C1 segment of cervical spinal cord (tissue), 14 donors: ENCODE measurements around the gene ACTG2.
"Not testable (repeated sequence)": the region's sequence is repeated elsewhere in the genome, so short reads cannot be mapped to it uniquely, and the experiment has no call there.

Source experiments
- DNase-seq, 14 donors: peaks; one replicate each; lab custom pipeline; 2025; lab: John Stamatoyannopoulos, UW

ACTG2 gene

GRCh38 chr2:73892631-73893329 lies at the start of gene ACTG2:
ACTG2 (plus strand) TSS chr2:73893008; CDS start chr2:73901312, 8,304 bp downstream.
- no peak for DNase-seq

- DNase-seq: no peak
Measured at GRCh38 chr2:73844087-73844486, 48.7 kb upstream of the ACTG2 start.

GRCh38 chr2:73850009-73850408 lies 42.8 kb upstream of the ACTG2 start:
- no peak for DNase-seq

- DNase-seq: no peak
Measured at GRCh38 chr2:73851274-73851673, 41.5 kb upstream of the ACTG2 start.

- DNase-seq: no peak
Measured at GRCh38 chr2:73852020-73852419, 40.8 kb upstream of the ACTG2 start.

- no peak for DNase-seq
Measured at GRCh38 chr2:73855526-73855925, 37.3 kb upstream of the ACTG2 start.

- DNase-seq: no peak
Measured at GRCh38 chr2:73856214-73856613, 36.6 kb upstream of the ACTG2 start.

- DNase-seq: no peak
Measured at GRCh38 chr2:73859721-73860586, 32.9 kb upstream of the ACTG2 start.

- DNase-seq: no peak
Measured at GRCh38 chr2:73862987-73863386, 29.8 kb upstream of the ACTG2 start.

GRCh38 chr2:73868204-73868978 lies 24.4 kb upstream of the ACTG2 start:
- DNase-seq: no peak

- peak in 2 of 14 donors; percentile 9 to 38 for DNase-seq
Measured at GRCh38 chr2:73870084-73870483, 22.7 kb upstream of the ACTG2 start.

GRCh38 chr2:73877071-73877802 lies 15.6 kb upstream of the ACTG2 start:
- DNase-seq: no peak

- not testable (repeated sequence) for DNase-seq
Measured at GRCh38 chr2:73877984-73878383, 14.8 kb upstream of the ACTG2 start.

- DNase-seq: no peak
Measured at GRCh38 chr2:73885406-73885805, 7.4 kb upstream of the ACTG2 start.

- DNase-seq: no peak
Measured at GRCh38 chr2:73886357-73886756, 6.5 kb upstream of the ACTG2 start.

GRCh38 chr2:73887596-73888353 lies 5.0 kb upstream of the ACTG2 start:
- not testable (repeated sequence) for DNase-seq

- DNase-seq: no peak
Measured at GRCh38 chr2:73888388-73888787, 4.4 kb upstream of the ACTG2 start.

- DNase-seq: no peak
Measured at GRCh38 chr2:73889206-73889605, 3.6 kb upstream of the ACTG2 start.

- DNase-seq: no peak
Measured at GRCh38 chr2:73890301-73891092, 2.3 kb upstream of the ACTG2 start.
